SW480 (cell line): ENCODE measurements around the gene APOM.

Experiments used
- DNase-seq: peaks from one replicate; pipeline ENCODE4 v3.0.0-alpha.2; 2016; ENCODE audit warnings: low spot score

Gene APOM

GRCh38 chr6:31705931-31706330 lies 50.2 kb downstream of the APOM start:
- DNase-seq = no peak

GRCh38 chr6:31706599-31706998 lies 50.9 kb downstream of the APOM start, which contains the start of gene LY6G6F:
Gene LY6G6F, plus strand, starts transcription at chr6:31706866. Its CDS starts 41 bp downstream, at chr6:31706907.
- no peak for DNase-seq

- no peak for DNase-seq
Observed at GRCh38 chr6:31707701-31708100, 52.0 kb downstream of the APOM start.
